Body of pancreas (tissue), 4 donors: Measurements from ENCODE around the gene ARHGAP9.

ENCODE experiments used
- CTCF ChIP-seq, 7 experiments: fragments of 450-650 bp in 4 of 7; fragments of 200-600 bp in 3 of 7; sonication (generic) in 3 of 7; IDR thresholded peaks; one replicate each; pipeline ENCODE4 v1.5.1; 2016 to 2019; ENCODE audit warnings: antibody characterized with exemption in 7 of 7
- POLR2A ChIP-seq, 3 donors: fragments of 450-650 bp; IDR thresholded peaks; one replicate each; pipeline ENCODE4 v1.6.1; 2016; ENCODE audit warnings: antibody characterized with exemption in 3 of 3, mild to moderate bottlenecking in 2 of 3

GRCh38 chr12:57471661-57472060 is 8.0 kb downstream of the ARHGAP9 start:
- TF ChIP-seq POLR2A (IDR thresholded peaks at IDR 0.05), result no peak
- TF ChIP-seq CTCF (IDR thresholded peaks at IDR 0.05), result no peak
